ENCODE results near the gene EDA. TPM values are rescaled to one million over a fixed set of nuclear protein-coding genes. Genes with fewer than 3 reads are reported as not detected.

The EDA gene
- 0.51 and 0.65 TPM in 2 replicates for total RNA-seq

DNA sequence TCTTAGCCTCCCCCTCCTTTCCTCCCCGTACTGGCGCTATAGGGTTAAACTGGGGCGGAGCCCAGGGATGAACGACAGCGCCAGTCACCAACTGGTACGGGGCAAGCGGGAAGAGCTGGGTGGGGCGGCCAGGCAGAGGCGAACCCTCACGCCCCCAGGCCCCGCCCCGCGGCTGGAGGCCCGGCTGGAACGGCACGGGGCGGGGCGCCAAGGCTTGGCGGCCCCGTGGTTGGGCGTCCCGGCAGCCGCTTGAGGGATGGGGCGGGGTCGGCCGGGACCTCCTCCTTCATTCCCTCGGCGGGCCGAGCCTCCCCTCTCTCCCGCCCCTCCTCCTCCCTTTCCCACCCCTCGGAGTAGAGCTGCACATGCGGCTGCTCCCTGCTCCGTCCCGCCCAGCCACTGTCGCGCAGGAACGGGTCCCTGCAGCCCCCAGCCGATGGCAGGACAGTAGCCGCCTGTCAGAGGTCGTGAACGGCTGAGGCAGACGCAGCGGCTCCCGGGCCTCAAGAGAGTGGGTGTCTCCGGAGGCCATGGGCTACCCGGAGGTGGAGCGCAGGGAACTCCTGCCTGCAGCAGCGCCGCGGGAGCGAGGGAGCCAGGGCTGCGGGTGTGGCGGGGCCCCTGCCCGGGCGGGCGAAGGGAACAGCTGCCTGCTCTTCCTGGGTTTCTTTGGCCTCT is at the start of gene EDA:
Gene EDA, plus strand, starts transcription at position 335 of the 678 bp plus-strand sequence.

DNA sequence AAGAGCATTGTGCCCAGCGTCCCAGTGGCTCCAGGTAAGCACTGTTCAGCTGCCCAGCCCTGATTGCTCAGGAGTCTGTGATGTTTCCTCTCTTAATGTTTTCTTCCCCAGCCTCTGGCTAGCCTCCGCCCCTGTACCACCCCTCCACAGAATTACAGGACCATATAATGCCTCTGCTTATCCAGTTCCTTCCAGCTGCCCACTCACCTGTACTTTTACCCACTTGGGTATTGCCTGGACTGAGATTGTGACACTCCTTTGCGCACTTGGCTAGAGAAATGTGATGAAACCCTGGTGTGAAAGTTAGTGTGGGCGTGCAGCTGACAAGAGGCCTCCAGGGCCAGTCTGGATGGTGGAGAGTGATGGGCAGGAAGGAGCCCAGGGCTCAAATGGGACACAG is 434.0 kb downstream of the EDA start, which contains the start of gene AWAT2:
Gene AWAT2, minus strand, starts transcription at position 14 of the 400 bp plus-strand sequence. Its CDS starts 6 bp downstream, at position 8.

DNA sequence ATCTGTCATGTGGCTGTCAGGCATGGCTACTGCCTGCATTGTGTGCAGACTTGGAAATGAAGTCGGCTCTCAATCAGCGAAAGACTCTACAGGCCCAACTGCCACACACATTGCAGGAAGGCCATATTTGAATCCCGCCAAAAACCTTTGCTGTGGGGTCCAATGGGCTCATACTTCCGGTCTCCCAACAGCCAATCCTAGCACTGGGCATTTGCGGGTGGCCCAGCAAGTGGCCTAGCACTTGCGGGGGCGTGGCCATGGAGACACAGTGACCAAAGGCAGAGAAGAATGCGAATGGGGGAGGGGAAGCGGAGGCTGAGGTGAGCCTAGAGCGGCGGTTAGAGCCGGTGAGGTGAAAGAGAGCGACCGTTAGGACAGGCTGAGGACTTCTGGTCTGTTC is 446.2 kb downstream of the EDA start, which contains the start of gene OTUD6A:
Gene OTUD6A, plus strand, starts transcription at position 382 of the 400 bp plus-strand sequence. CDS start 68 bp downstream, outside the sequence.

Other genes starting within 250 kb of the EDA start
- gene NALF2, start 111.8 kb upstream of the EDA start, total RNA-seq, result 0.16 TPM in 1 of 2 replicates, not detected in the other